Fibroblast of lung (primary cell): Measurements from ENCODE around the gene SREBF1. TPM values are rescaled to one million over a fixed set of nuclear protein-coding genes. Genes with fewer than 3 reads are reported as not detected.

Experiments used
- DNase-seq, 2 donors: peaks; one replicate each; pipeline versions ENCODE4 v3.0.0 to v3.0.0-alpha.2; 2010; ENCODE audit warnings: low read depth in 2 of 2
- H2AFZ ChIP-seq: 2 replicates; pipeline ENCODE4 v1.5.1; 2012; ENCODE audit warnings: low read length, control low read depth, inconsistent platforms
- H3K27ac ChIP-seq: 2 replicates; pipeline ENCODE4 v1.5.1; 2011; ENCODE audit warnings: low read length, control low read depth; ENCODE audit not compliant: insufficient read depth
- H3K27me3 ChIP-seq: 2 replicates; pipeline ENCODE4 v1.5.1; 2011; ENCODE audit warnings: mild to moderate bottlenecking, low read length; ENCODE audit not compliant: control insufficient read depth, insufficient read depth
- H3K36me3 ChIP-seq: 2 replicates; pipeline ENCODE4 v1.5.1; 2011; ENCODE audit warnings: low read length; ENCODE audit not compliant: control insufficient read depth, insufficient read depth
- H3K4me1 ChIP-seq: 2 replicates; pipeline ENCODE4 v1.5.1; 2011; ENCODE audit warnings: low read length; ENCODE audit not compliant: control insufficient read depth, insufficient read depth; ENCODE audit errors: extremely low read depth
- H3K4me2 ChIP-seq: 2 replicates; pipeline ENCODE4 v1.5.1; 2011; ENCODE audit warnings: low read length, control low read depth; ENCODE audit not compliant: insufficient read depth; ENCODE audit errors: extremely low read depth
- H3K4me3 ChIP-seq, 4 experiments: fragments of 200-600 bp in 1 of 4; sonication (generic) in 1 of 4; replicated peaks in 1 of 4; 2 replicates each; pipeline ENCODE4 v1.5.1; 2011 to 2016; ENCODE audit warnings: low read length in 4 of 4, low read depth in 3 of 4, mild to moderate bottlenecking in 3 of 4, control low read depth in 2 of 4, inconsistent platforms in 1 of 4, mixed read lengths in 1 of 4; ENCODE audit not compliant: insufficient read depth in 1 of 4; ENCODE audit errors: control extremely low read depth in 1 of 4
- H3K79me2 ChIP-seq: 2 replicates; pipeline ENCODE4 v1.5.1; 2012; ENCODE audit warnings: mild to moderate bottlenecking, low read length, inconsistent platforms; ENCODE audit not compliant: control insufficient read depth, insufficient read depth
- H3K9ac ChIP-seq: 2 replicates; pipeline ENCODE4 v1.5.1; 2011; ENCODE audit warnings: mild to moderate bottlenecking, low read length, control low read depth; ENCODE audit not compliant: insufficient read depth
- H3K9me3 ChIP-seq: 2 replicates; pipeline ENCODE4 v1.5.1; 2012; ENCODE audit warnings: low read depth, low read length; ENCODE audit not compliant: control insufficient read depth, insufficient read depth
- H4K20me1 ChIP-seq: 2 replicates; pipeline ENCODE4 v1.5.1; 2011; ENCODE audit warnings: low read length; ENCODE audit not compliant: control insufficient read depth, insufficient read depth; ENCODE audit errors: extremely low read depth
- CTCF ChIP-seq, 2 donors: IDR thresholded peaks in 1 of 2; conservative IDR thresholded peaks in 1 of 2; 1 replicate in 1 of 2; 2 replicates in 1 of 2; pipeline ENCODE4 v1.5.1; 2011 to 2012; ENCODE audit warnings: low read length in 2 of 2, control low read depth in 1 of 2, inconsistent platforms in 1 of 2, low read depth in 1 of 2, mild to moderate bottlenecking in 1 of 2
- EZH2 ChIP-seq: IDR thresholded peaks from 2 replicates; pipeline ENCODE4 v1.5.1; 2012; ENCODE audit warnings: low read length, control low read depth, mild to moderate bottlenecking; ENCODE audit errors: missing control alignments
- polyA plus RNA-seq, 2 donors: library from polyadenylated mRNA; depleted of rRNA in 1 of 2; stranded (reverse) in 1 of 2; unstranded in 1 of 2; fragments of >200 nt; gene quantifications; 2 replicates each; pipeline ENCODE4 v1.2.1, GENCODE V29; 2011 to 2012; ENCODE audit warnings: missing spikeins in 1 of 2
- total RNA-seq: library from RNA; depleted of rRNA; stranded (reverse); fragments of >200 nt; gene quantifications from 2 replicates; pipeline ENCODE4 v1.2.1, GENCODE V29; 2014

The SREBF1 gene
- total and polyA plus RNA-seq, 2 donors (not counting 1 experiment from before 2014, with no cell fraction given), result 29.7 to 77.6 TPM

GRCh38 chr17:17859909-17860765 lies 23.4 kb upstream of the SREBF1 start:
- Histone ChIP-seq H2AFZ (no peak overlapping the region), H3K9me3 (no peaks in the 10 kb centered on the region), H3K27me3 (no peaks in the 10 kb centered on the region), H4K20me1 (no peaks in the 10 kb centered on the region), H3K4me3 (no peak overlapping the region), H3K36me3 (no peaks in the 10 kb centered on the region), H3K4me1 (no peaks in the 10 kb centered on the region), H3K79me2 (no peaks in the 10 kb centered on the region), H3K4me2 (no peak overlapping the region), H3K27ac (no peak overlapping the region), H3K9ac (no peak overlapping the region)
- TF ChIP-seq EZH2 (no peak), CTCF (conservative IDR thresholded peaks at IDR 0.05 in 1 of 2, IDR thresholded peaks at IDR 0.05 in 1 of 2; ENCODE audit: low read depth in 1 of 2, low read length in 2 of 2) (peak; percentile 95 to 98)
- peak; percentile 25 to 57 for DNase-seq

GRCh38 chr17:17857496-17857895 lies 20.7 kb upstream of the SREBF1 start:
- H3K4me3 ChIP-seq, result no peak overlapping the region
- no peak overlapping the region for H3K9ac ChIP-seq
- no peaks in the 10 kb centered on the region for H3K9me3 ChIP-seq
- TF ChIP-seq EZH2, result no peak
- H3K79me2 ChIP-seq, result no peaks in the 10 kb centered on the region
- H3K4me1 ChIP-seq, result peaks cover 8% of the 10 kb centered on the region
- no peaks in the 10 kb centered on the region for H3K36me3 ChIP-seq
- H2AFZ ChIP-seq, result no peak overlapping the region
- DNase-seq, result no peak
- H4K20me1 ChIP-seq, result no peaks in the 10 kb centered on the region
- H3K4me2 ChIP-seq, result no peak overlapping the region
- H3K27ac ChIP-seq, result no peak overlapping the region
- H3K27me3 ChIP-seq, result no peaks in the 10 kb centered on the region

GRCh38 chr17:17856386-17856785 lies 19.6 kb upstream of the SREBF1 start:
- no peak overlapping the region for H3K9ac ChIP-seq
- no peaks in the 10 kb centered on the region for H4K20me1 ChIP-seq
- H2AFZ ChIP-seq, result no peak overlapping the region
- H3K4me3 ChIP-seq, result no peak overlapping the region
- H3K9me3 ChIP-seq, result no peaks in the 10 kb centered on the region
- no peaks in the 10 kb centered on the region for H3K79me2 ChIP-seq
- no peak overlapping the region for H3K27ac ChIP-seq
- H3K36me3 ChIP-seq, result no peaks in the 10 kb centered on the region
- DNase-seq, result no peak
- TF ChIP-seq CTCF (conservative IDR thresholded peaks at IDR 0.05 in 1 of 2, IDR thresholded peaks at IDR 0.05 in 1 of 2; ENCODE audit: low read depth in 1 of 2, low read length in 2 of 2), result no peak
- no peak for TF ChIP-seq EZH2
- no peaks in the 10 kb centered on the region for H3K27me3 ChIP-seq
- H3K4me2 ChIP-seq, result no peak overlapping the region
- peaks cover 8% of the 10 kb centered on the region for H3K4me1 ChIP-seq
